ENCODE data around the gene MYCBPAP.

DNA sequence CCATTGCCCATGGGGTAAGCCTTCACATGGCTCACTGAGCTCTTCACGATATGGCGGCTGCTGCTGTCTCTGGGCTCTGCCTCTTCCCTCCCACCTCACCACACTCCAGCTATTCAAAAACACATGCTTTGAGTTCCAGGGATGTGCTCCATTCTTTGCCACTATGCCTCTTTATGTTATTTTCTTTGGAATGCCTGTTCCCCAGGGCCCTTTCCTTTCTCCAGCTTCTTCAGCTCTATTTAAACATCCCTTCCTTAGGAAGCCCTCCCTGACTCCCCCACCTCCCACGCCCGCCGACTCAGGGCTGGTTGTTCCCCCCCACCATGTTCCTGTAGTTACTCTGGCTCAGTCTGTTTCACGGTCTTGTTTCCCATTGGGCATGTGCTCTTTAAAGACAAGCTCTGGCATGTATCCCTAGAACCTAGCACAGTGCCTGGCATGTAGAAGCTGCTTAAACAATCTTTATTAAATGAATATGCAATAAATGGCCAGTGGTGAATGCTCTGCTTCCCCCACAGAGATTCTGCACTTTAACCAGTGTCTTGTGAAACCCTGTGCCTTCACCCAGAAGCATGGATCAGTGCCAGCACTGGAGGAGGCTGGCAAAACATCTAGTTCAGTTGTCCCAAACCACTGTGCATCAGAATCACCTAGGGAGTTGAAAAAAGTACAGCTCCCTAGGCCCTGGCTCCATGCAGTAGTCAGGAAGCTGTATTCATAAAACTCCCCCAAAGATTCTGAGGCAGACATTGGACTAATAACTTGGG, 6.9 kb downstream of the MYCBPAP start:
- TF ChIP-seq POLR2A (IDR thresholded peaks at IDR 0.05) (no peak), CTCF (IDR thresholded peaks at IDR 0.05) (no peak)

Data from transverse colon (tissue), 3 donors.